Thyroid gland (tissue), 4 donors: ENCODE results near the gene TSHB.

Source experiments
- CTCF ChIP-seq, 6 experiments: fragments of 200-600 bp in 3 of 6; fragments of 450-650 bp in 3 of 6; sonication (generic) in 3 of 6; IDR thresholded peaks; one replicate each; pipeline ENCODE4 v1.5.1; 2016 to 2019; ENCODE audit warnings: antibody characterized with exemption in 6 of 6, mild to moderate bottlenecking in 2 of 6, inconsistent platforms in 1 of 6, moderate library complexity in 1 of 6
- POLR2A ChIP-seq, 2 donors: fragments of 450-650 bp; IDR thresholded peaks; one replicate each; pipeline ENCODE4 v1.6.1; 2017; ENCODE audit warnings: antibody characterized with exemption in 2 of 2, mild to moderate bottlenecking in 2 of 2, moderate library complexity in 1 of 2

DNA sequence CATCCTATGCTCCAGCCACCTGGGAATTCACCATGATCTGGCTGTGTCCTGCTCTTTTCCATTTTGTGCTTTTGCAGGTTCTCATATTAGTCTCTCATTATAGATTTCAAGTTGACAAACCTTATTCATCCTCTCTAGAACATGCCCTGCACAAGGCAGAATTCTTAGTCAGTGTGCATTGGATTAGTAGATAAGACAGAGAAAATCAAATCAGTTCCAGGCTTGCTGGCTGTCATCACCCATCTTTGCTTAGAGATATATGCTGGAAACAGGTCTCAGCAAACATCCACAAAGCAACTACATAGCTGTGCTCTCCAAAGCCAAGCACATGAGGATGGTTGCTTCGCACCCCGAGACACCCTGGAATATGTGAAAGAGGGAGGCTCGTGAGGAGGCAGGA is 34.8 kb downstream of the TSHB start:
- no peak for TF ChIP-seq CTCF (IDR thresholded peaks at IDR 0.05)
- no peak for TF ChIP-seq POLR2A (IDR thresholded peaks at IDR 0.05)
